HEK293 (cell line): Measurements from ENCODE around the gene SBNO2.

Source experiments
- CTCF ChIA-PET: fragments of 350-600 bp; formaldehyde crosslinking; extraction: SDS; loops from one replicate; lab custom pipeline; 2021; ENCODE audit warnings: antibody characterized with exemption; lab: Yijun Ruan, JAX
- POLR2A ChIA-PET: fragments of 300-600 bp; formaldehyde crosslinking; extraction: SDS; loops from one replicate; lab custom pipeline; 2020; ENCODE audit warnings: antibody characterized with exemption, inconsistent platforms; lab: Yijun Ruan, JAX
- H3K27ac ChIP-seq: fragments of 200-500 bp; sonication (Bioruptor generic); 2 replicates; pipeline ENCODE4 v1.5.1; 2014; ENCODE audit warnings: low read depth, low read length, control low read depth, inconsistent platforms; ENCODE audit errors: extremely low read depth
- H3K36me3 ChIP-seq, 2 experiments: fragments of 200-500 bp in 1 of 2; sonication (Bioruptor generic) in 1 of 2; 1 replicate in 1 of 2; 2 replicates in 1 of 2; pipeline ENCODE4 v1.5.1; 2014 to 2017; ENCODE audit warnings: inconsistent platforms in 2 of 2, low read length in 2 of 2; ENCODE audit not compliant: control insufficient read depth in 2 of 2, insufficient read depth in 1 of 2
- H3K4me1 ChIP-seq: fragments of 200-500 bp; sonication (Bioruptor generic); 2 replicates; pipeline ENCODE4 v1.5.1; 2014; ENCODE audit warnings: mild to moderate bottlenecking, low read length, inconsistent platforms; ENCODE audit not compliant: control insufficient read depth, insufficient read depth
- H3K4me3 ChIP-seq: 2 replicates; pipeline ENCODE4 v1.5.1; 2011; ENCODE audit warnings: low read depth, mild to moderate bottlenecking, control low read depth, low read length, moderate library complexity
- H3K9me3 ChIP-seq: fragments of 200-500 bp; sonication (Bioruptor generic); 2 replicates; pipeline ENCODE4 v1.5.1; 2014; ENCODE audit warnings: low read depth, low read length, inconsistent platforms; ENCODE audit not compliant: control insufficient read depth, insufficient read depth
- GLIS1 ChIP-seq: fragments of 450-650 bp; formaldehyde crosslinking; IDR thresholded peaks from 2 replicates; pipeline ENCODE4 v1.5.1; 2016; ENCODE audit warnings: missing biosample characterization, missing genetic modification characterization
- HOXA7 ChIP-seq: sonication (generic); formaldehyde crosslinking; IDR thresholded peaks from 2 replicates; pipeline ENCODE4 v1.8.1; 2022; ENCODE audit warnings: missing genetic modification reagents, borderline replicate concordance
- ZBTB1 ChIP-seq: fragments of 450-650 bp; formaldehyde crosslinking; IDR thresholded peaks from 2 replicates; pipeline ENCODE4 v1.5.1; 2016; ENCODE audit warnings: missing biosample characterization, missing genetic modification characterization
- ZBTB44 ChIP-seq: fragments of 450-650 bp; IDR thresholded peaks from 2 replicates; pipeline ENCODE4 v1.5.1; 2018; ENCODE audit warnings: missing biosample characterization, mild to moderate bottlenecking, missing genetic modification characterization
- ZEB2 ChIP-seq: fragments of 450-650 bp; formaldehyde crosslinking; IDR thresholded peaks from 2 replicates; pipeline ENCODE4 v1.5.1; 2016; ENCODE audit warnings: missing biosample characterization, missing genetic modification characterization
- ZFHX2 ChIP-seq: fragments of 450-650 bp; formaldehyde crosslinking; conservative IDR thresholded peaks from 2 replicates; pipeline ENCODE4 v1.5.1; 2016; ENCODE audit warnings: missing biosample characterization, missing genetic modification characterization
- ZFP41 ChIP-seq: fragments of 450-650 bp; formaldehyde crosslinking; IDR thresholded peaks from 2 replicates; pipeline ENCODE4 v1.5.1; 2016; ENCODE audit warnings: missing biosample characterization, missing genetic modification characterization, borderline replicate concordance
- ZIC2 ChIP-seq: fragments of 450-650 bp; formaldehyde crosslinking; IDR thresholded peaks from 2 replicates; pipeline ENCODE4 v1.5.1; 2016; ENCODE audit warnings: missing biosample characterization, missing genetic modification characterization
- ZNF138 ChIP-seq: fragments of 450-650 bp; formaldehyde crosslinking; IDR thresholded peaks from 2 replicates; pipeline ENCODE4 v1.5.1; 2016; ENCODE audit warnings: missing biosample characterization, missing genetic modification characterization, borderline replicate concordance
- ZNF354C ChIP-seq: fragments of 450-650 bp; formaldehyde crosslinking; IDR thresholded peaks from 2 replicates; pipeline ENCODE4 v1.5.1; 2016; ENCODE audit warnings: missing biosample characterization, missing genetic modification characterization, low read depth, borderline replicate concordance
- ZNF423 ChIP-seq: fragments of 450-650 bp; formaldehyde crosslinking; IDR thresholded peaks from 2 replicates; pipeline ENCODE4 v1.5.1; 2016; ENCODE audit warnings: missing biosample characterization, missing genetic modification characterization
- ZNF433 ChIP-seq: fragments of 450-650 bp; formaldehyde crosslinking; IDR thresholded peaks from 2 replicates; pipeline ENCODE4 v1.5.1; 2016; ENCODE audit warnings: missing biosample characterization, missing genetic modification characterization, low read depth
- ZNF529 ChIP-seq: fragments of 450-650 bp; formaldehyde crosslinking; IDR thresholded peaks from 2 replicates; pipeline ENCODE4 v1.5.1; 2017; ENCODE audit warnings: missing genetic modification characterization, missing biosample characterization; ENCODE audit not compliant: insufficient replicate concordance
- ZNF585B ChIP-seq: fragments of 450-650 bp; formaldehyde crosslinking; IDR thresholded peaks from 2 replicates; pipeline ENCODE4 v1.5.1; 2016; ENCODE audit warnings: missing biosample characterization, missing genetic modification characterization
- ZNF792 ChIP-seq: fragments of 450-650 bp; formaldehyde crosslinking; IDR thresholded peaks from 2 replicates; pipeline ENCODE4 v1.5.1; 2016; ENCODE audit warnings: missing biosample characterization, missing genetic modification characterization
- TF ChIP-seq, protein P1 (sequence below): fragments of 450-650 bp; formaldehyde crosslinking; IDR thresholded peaks from 2 replicates; pipeline ENCODE4 v1.5.1; 2016; ENCODE audit warnings: missing biosample characterization, missing genetic modification characterization
- TF ChIP-seq, protein P2 (sequence below): fragments of 450-650 bp; formaldehyde crosslinking; IDR thresholded peaks from 2 replicates; pipeline ENCODE4 v1.5.1; 2016; ENCODE audit warnings: missing biosample characterization, missing genetic modification characterization, low read depth
- TF ChIP-seq, protein P3 (sequence below): fragments of 450-650 bp; formaldehyde crosslinking; IDR thresholded peaks from 2 replicates; pipeline ENCODE4 v1.5.1; 2016; ENCODE audit warnings: missing biosample characterization, missing genetic modification characterization
- TF ChIP-seq, protein P4 (sequence below): fragments of 450-650 bp; formaldehyde crosslinking; IDR thresholded peaks from 2 replicates; pipeline ENCODE4 v1.5.1; 2016; ENCODE audit warnings: missing biosample characterization, missing genetic modification characterization
- TF ChIP-seq, protein P5 (sequence below): fragments of 450-650 bp; formaldehyde crosslinking; IDR thresholded peaks from 2 replicates; pipeline ENCODE4 v1.5.1; 2016; ENCODE audit warnings: missing biosample characterization, missing genetic modification characterization

SBNO2 gene

GRCh38 chr19:1089126-1089771 is 84.8 kb downstream of the SBNO2 start:
- Histone ChIP-seq H3K27ac (no peak overlapping the region), H3K4me3 (no peak overlapping the region), H3K36me3 (peaks cover 13 to 64% of the 10 kb centered on the region in 2 experiments; a peak in 2 of 3 replicates), H3K4me1 (peaks cover 4% of the 10 kb centered on the region; the same call in 1 of the 2 replicates), H3K9me3 (no peaks in the 10 kb centered on the region)
- ChIA-PET POLR2A (interaction anchor here (0.6 to 1.0 kb wide), 2 partner anchors 68 to 497 kb away, joined by 3 to 5 read pairs; partner anchors contain the start of gene RNU6-2), CTCF (no interaction called here)
- TF ChIP-seq, protein P1, sequence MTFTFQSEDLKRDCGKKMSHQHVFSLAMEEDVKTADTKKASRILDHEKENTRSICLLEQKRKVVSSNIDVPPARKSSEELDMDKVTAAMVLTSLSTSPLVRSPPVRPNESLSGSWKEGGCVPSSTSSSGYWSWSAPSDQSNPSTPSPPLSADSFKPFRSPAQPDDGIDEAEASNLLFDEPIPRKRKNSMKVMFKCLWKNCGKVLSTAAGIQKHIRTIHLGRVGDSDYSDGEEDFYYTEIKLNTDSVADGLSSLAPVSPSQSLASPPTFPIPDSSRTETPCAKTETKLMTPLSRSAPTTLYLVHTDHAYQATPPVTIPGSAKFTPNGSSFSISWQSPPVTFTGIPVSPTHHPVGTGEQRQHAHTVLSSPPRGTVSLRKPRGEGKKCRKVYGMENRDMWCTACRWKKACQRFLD: no peak
- TF ChIP-seq ZFHX2 (tag by site-specific recombination) (no peak), ZNF529 (tag by site-specific recombination) (no peak), ZNF138 (tag by site-specific recombination) (no peak), ZBTB1 (tag by site-specific recombination) (no peak), GLIS1 (tag by site-specific recombination) (no peak), ZNF433 (tag by site-specific recombination) (no peak), ZIC2 (tag by site-specific recombination) (no peak), HOXA7 (CRISPR knock-in tag) (no peak), ZEB2 (tag by site-specific recombination) (no peak), ZNF585B (tag by site-specific recombination) (no peak), ZNF792 (no peak), ZNF423 (no peak), ZBTB44 (tag by site-specific recombination) (no peak), ZNF354C (tag by site-specific recombination) (no peak), ZFP41 (tag by site-specific recombination) (no peak)
- TF ChIP-seq, protein P2, sequence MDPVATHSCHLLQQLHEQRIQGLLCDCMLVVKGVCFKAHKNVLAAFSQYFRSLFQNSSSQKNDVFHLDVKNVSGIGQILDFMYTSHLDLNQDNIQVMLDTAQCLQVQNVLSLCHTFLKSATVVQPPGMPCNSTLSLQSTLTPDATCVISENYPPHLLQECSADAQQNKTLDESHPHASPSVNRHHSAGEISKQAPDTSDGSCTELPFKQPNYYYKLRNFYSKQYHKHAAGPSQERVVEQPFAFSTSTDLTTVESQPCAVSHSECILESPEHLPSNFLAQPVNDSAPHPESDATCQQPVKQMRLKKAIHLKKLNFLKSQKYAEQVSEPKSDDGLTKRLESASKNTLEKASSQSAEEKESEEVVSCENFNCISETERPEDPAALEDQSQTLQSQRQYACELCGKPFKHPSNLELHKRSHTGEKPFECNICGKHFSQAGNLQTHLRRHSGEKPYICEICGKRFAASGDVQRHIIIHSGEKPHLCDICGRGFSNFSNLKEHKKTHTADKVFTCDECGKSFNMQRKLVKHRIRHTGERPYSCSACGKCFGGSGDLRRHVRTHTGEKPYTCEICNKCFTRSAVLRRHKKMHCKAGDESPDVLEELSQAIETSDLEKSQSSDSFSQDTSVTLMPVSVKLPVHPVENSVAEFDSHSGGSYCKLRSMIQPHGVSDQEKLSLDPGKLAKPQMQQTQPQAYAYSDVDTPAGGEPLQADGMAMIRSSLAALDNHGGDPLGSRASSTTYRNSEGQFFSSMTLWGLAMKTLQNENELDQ (tag by site-specific recombination): no peak
- TF ChIP-seq, protein P3, sequence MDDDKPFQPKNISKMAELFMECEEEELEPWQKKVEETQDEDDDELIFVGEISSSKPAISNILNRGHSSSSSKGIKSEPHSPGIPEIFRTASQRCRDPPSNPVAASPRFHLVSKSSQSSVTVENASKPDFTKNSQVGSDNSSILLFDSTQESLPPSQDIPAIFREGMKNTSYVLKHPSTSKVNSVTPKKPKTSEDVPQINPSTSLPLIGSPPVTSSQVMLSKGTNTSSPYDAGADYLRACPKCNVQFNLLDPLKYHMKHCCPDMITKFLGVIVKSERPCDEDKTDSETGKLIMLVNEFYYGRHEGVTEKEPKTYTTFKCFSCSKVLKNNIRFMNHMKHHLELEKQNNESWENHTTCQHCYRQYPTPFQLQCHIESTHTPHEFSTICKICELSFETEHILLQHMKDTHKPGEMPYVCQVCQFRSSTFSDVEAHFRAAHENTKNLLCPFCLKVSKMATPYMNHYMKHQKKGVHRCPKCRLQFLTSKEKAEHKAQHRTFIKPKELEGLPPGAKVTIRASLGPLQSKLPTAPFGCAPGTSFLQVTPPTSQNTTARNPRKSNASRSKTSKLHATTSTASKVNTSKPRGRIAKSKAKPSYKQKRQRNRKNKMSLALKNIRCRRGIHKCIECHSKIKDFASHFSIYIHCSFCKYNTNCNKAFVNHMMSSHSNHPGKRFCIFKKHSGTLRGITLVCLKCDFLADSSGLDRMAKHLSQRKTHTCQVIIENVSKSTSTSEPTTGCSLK (tag by site-specific recombination): no peak
- TF ChIP-seq, protein P4, sequence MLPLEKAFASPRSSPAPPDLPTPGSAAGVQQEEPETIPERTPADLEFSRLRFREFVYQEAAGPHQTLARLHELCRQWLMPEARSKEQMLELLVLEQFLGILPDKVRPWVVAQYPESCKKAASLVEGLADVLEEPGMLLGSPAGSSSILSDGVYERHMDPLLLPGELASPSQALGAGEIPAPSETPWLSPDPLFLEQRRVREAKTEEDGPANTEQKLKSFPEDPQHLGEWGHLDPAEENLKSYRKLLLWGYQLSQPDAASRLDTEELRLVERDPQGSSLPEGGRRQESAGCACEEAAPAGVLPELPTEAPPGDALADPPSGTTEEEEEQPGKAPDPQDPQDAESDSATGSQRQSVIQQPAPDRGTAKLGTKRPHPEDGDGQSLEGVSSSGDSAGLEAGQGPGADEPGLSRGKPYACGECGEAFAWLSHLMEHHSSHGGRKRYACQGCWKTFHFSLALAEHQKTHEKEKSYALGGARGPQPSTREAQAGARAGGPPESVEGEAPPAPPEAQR: no peak
- TF ChIP-seq, protein P5, sequence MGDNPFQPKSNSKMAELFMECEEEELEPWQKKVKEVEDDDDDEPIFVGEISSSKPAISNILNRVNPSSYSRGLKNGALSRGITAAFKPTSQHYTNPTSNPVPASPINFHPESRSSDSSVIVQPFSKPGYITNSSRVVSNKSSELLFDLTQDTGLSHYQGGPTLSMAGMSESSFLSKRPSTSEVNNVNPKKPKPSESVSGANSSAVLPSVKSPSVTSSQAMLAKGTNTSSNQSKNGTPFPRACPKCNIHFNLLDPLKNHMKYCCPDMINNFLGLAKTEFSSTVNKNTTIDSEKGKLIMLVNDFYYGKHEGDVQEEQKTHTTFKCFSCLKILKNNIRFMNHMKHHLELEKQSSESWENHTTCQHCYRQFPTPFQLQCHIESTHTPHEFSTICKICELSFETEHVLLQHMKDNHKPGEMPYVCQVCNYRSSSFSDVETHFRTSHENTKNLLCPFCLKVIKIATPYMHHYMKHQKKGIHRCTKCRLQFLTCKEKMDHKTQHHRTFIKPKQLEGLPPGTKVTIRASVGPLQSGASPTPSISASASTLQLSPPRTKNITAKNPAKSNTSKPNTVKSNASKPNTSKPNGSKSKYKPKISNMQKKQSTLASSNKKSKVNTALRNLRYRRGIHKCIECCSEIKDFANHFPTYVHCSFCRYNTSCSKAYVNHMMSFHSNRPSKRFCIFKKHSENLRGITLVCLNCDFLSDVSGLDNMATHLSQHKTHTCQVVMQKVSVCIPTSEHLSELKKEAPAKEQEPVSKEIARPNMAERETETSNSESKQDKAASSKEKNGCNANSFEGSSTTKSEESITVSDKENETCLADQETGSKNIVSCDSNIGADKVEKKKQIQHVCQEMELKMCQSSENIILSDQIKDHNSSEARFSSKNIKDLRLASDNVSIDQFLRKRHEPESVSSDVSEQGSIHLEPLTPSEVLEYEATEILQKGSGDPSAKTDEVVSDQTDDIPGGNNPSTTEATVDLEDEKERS (tag by site-specific recombination): no peak
